Activated T-cell treated with anti-CD3 and anti-CD28 coated beads, Interleukin-2, amount 50 U/mL, for 1 hour (primary cell): ENCODE measurements around the gene CDK14.
"Not testable (repeated sequence)": the region's sequence is repeated elsewhere in the genome, so short reads cannot be mapped to it uniquely, and the experiment has no call there.

Experiments used
- DNase-seq: peaks from one replicate; pipeline ENCODE4 v3.0.0-alpha.2; 2020

CDK14 gene

DNA sequence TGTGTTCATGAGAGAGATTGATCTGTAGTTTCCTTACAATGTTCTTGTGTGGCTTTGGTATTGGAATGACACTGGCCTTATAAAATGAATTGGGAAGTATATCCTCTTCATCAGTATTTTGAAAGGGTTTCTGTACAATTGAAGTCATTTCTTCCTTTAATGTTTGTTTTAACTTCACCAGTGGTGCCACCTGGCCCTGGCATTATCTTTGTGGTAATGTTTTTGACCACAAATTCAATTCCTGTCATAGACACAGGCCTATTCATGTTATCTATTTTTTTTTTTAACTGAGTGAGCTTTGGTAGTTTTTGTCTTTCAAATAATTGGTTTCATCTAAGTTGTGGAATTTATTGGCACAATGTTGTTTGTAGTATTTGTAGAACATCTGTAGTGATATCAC, 127.7 kb downstream of the CDK14 start:
- DNase-seq, result no peak

DNA sequence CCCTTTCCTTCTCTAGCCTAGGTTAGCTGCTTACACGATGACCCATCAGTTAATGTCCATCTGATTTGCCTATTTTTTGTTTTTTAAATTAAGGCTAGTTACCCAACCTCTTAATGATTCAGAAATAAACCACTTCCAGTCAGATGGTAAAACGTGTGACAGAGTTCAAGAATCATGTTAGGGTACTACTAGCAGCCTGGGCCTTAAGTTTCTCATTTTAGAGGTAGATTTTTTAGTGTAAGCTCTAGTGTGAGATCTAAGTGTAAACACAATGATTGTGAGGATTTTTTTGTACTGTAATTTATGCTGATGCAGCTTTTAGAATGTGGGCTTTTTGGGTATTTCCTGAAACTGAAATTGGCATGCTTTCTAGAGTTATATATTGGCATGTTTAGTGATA, 130.0 kb downstream of the CDK14 start:
- no peak for DNase-seq

DNA sequence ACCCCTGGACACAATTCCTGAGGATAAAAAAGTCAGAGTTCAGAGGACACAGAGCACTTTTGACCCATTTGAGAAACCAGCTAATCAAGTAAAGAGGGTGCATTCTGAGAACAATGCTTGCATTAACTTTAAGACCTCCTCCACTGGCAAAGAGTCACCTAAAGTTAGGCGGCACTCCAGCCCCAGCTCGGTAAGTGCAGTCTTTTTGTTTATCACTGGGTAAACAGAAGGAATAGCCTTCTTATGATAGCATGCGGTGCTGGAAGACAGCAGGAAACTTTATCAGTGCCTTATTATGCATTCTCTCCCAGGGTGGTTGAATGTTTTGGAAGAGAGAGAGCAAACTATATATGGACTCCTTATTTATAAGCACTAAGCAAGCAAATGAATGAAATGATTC, 130.5 kb downstream of the CDK14 start:
- no peak for DNase-seq

GRCh38 chr7:90727412-90727811, 131.3 kb downstream of the CDK14 start:
- DNase-seq, result no peak

- DNase-seq, result no peak
Observed at GRCh38 chr7:90728568-90728967, 132.4 kb downstream of the CDK14 start.

GRCh38 chr7:90735611-90736280, 139.6 kb downstream of the CDK14 start:
- not testable (repeated sequence) for DNase-seq

DNA sequence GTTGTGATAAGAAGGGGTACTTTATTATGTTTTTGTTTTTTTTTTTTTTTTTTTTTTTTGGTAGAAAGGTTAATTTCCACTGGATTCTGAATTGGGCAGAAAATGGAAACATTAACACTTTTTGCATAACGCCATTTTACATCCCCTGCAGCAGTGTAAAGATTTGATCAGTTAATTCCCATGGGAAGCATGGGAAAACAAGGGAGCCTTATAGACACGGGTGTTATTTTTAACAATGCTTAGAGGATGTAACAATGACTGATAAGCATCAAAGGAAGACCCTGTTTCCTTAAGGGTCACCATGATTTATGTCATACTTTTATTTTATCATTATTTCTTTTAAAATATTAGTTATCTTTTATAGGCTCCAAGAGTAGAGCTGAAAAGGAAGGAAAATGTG, 140.2 kb downstream of the CDK14 start:
- DNase-seq, result no peak

- DNase-seq, result no peak
Observed at GRCh38 chr7:90736968-90737939, 141.1 kb downstream of the CDK14 start.

GRCh38 chr7:90738249-90738648, 142.1 kb downstream of the CDK14 start:
- no peak for DNase-seq

DNA sequence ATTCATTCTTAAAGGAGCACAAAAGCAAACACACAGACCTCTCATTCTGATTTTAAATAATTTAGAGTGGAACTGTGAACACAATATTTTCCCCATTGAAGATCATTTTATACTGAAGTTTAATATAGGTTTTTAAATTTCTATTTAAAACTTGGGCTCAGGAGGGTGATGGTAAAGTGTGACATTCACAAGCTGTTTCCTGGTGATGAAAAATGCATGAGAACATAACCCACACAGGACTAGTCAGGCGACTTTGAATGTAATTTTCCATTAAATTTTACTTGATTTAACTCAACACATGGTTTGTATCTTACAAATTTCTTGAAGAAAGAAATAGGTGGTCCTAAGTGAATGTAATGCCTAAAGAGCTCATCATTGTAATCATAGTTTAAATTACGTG, 143.6 kb downstream of the CDK14 start:
- no peak for DNase-seq

GRCh38 chr7:90740386-90740785, 144.3 kb downstream of the CDK14 start:
- no peak for DNase-seq

DNA sequence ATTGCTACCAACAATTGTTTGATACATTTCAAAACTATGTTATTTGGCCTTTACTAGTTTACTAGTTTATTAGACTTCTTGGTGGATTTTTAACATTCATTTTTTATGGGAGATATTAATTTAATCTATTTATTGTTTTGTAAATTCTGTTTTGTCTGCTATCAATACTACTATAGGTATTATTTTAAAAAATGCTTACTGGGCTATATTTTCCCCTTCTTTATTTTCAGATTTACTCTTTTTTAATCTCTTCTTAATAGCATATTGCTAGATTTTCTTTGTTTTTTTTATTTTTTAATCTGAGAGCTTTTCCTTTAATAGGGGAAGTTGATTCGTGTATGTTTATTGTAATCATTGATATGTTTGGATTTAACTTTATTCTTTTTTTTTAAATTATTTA, 147.5 kb downstream of the CDK14 start:
- DNase-seq, result no peak

DNA sequence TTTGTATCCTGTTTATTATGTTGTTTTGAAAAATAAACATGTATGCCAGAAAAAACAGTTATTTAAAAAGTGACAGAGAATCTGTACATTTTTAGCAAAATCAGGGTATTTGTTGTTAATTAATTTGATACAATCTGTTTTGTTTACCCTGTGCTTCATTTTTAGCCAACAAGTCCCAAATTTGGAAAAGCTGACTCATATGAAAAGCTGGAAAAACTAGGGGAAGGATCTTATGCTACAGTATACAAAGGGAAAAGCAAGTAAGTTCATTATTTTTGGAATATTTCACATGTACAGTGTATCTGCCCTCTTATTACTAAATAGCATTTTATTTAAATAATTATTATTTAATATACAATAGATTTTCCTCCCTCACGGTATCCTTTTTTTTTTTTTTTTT, 151.4 kb downstream of the CDK14 start:
- DNase-seq, result no peak

- no peak for DNase-seq
Observed at GRCh38 chr7:90749262-90749661, 153.1 kb downstream of the CDK14 start.

DNA sequence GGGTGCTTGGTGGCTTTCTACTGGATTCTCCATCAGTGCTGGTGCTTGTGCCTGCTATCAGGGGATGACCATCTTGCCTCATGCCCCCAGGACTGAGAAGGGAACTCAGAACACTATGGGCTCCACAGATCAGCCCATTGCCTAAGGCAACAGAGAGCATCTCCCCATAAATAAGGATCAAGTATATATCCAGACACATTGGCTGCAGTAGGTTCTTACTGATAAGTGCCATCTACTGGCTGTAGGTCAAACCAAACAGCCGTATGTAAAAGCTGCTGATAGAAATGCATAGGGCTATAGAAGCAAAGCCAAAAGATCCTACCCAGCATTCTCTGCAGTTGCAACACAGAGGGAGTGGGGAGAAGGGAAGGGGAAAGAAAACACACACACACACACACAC, 153.7 kb downstream of the CDK14 start:
- DNase-seq, result no peak

DNA sequence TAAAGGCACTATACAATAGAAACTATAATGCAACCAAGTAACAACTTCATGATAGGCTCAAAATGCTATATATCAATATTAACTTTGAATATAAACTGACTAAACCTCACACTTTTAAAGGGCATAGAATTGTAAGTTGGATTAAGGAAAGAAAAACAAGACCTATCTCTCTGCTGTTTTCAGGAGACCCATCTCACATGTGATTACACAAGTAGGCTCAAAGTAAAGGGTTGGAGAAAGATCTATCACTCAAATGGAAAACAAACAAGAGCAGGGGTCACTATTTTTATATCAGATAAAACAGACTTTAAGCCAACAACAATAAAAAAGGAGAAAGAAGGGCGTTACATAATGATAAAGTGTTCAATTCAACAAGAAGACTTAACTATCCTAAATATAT, 155.5 kb downstream of the CDK14 start:
- no peak for DNase-seq

DNA sequence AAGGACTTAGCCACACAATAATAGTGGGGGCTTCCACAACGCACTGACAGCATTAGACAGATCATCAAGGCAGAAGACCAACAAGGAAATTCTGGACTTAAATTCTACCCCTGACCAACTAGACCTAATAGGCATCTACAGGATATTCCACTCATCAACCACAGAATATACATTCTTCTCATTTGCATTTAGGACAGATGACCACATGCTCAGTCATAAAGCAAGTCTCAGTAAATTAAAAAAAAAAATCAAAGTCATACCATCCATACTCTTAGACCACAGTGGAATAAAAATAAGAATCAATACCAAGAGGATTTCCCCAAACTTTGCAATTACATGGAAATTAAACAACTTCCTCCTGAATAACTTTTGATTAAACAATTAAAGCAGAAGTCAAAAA, 155.9 kb downstream of the CDK14 start:
- no peak for DNase-seq

- no peak for DNase-seq
Observed at GRCh38 chr7:90755041-90755440, 158.9 kb downstream of the CDK14 start.

- no peak for DNase-seq
Observed at GRCh38 chr7:90756366-90756765, 160.2 kb downstream of the CDK14 start.

DNA sequence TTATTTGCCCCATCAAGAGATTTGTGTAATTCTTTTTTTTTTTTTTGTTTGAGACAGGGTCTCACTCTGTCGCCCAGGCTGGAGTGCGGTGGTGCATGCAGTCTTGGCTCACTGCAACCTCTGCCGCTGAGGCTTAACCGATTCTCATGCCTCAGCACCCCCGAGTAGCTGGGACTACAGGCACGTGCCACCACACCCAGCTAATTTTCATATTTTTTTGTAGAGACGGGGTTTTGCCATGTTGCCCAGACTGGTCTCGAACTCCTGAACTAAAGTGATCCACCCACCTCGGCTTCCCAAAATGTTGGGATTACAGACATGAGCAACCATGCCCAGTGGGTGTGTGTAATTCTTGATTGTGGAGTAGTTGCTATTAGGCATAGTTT, 161.4 kb downstream of the CDK14 start:
- DNase-seq, result not testable (repeated sequence)

GRCh38 chr7:90758933-90759562, 162.9 kb downstream of the CDK14 start:
- DNase-seq, result no peak

- DNase-seq, result no peak
Observed at GRCh38 chr7:90759710-90760109, 163.6 kb downstream of the CDK14 start.

DNA sequence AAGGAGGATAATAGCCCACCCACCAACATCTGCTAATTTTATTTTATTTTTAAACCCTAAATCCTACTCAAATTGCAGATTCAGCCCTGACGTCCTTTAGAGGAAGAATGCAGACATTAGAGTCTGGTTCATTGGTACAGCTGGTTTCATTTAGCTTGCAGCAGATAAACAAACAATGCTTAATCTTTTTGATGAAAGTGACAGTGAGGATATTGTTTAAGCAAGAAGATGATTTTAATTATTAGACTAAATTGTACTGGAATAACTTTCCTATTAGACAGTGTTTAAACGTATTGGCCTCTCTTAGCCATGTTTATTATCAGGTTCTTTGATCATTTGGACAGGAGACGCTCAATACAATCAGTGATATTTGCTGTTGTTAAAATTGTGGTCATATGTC, 164.8 kb downstream of the CDK14 start:
- DNase-seq, result no peak

DNA sequence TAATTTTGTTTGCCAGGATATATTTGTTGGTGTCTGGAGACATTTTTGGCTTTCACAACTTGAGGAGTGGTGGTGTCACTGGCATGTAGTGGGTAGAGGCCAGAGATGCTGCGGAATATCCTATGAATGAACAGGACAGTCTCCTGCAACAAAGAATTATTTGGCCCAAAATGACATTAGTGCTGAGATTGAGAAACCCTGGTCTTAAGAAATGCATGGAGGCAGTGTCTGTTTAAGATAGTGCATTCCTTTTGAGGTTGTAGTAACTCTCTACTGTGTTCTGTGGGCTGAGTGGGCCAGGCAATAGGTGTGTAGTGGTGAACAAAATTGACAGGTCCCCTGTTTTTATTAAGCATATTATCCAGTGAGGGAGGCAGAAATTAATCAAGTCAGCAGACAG, 165.5 kb downstream of the CDK14 start:
- DNase-seq, result no peak
